Parathyroid adenoma (tissue), 2 donors: ENCODE data around the gene TYMS.

Experiments used
- H2AFZ ChIP-seq: fragments of 300-600 bp; sonication (generic); one replicate; pipeline ENCODE4 v1.7.0; 2017; ENCODE audit warnings: antibody characterized with exemption, mild to moderate bottlenecking
- H3K27ac ChIP-seq: fragments of 300-600 bp; sonication (generic); one replicate; pipeline ENCODE4 v1.7.0; 2017
- H3K27me3 ChIP-seq: fragments of 300-600 bp; sonication (generic); one replicate; pipeline ENCODE4 v1.7.0; 2017; ENCODE audit warnings: low read length; ENCODE audit not compliant: control insufficient read depth, insufficient read depth
- H3K36me3 ChIP-seq: fragments of 300-600 bp; sonication (generic); one replicate; pipeline ENCODE4 v1.7.0; 2017; ENCODE audit warnings: low read length; ENCODE audit not compliant: control insufficient read depth, insufficient read depth
- H3K4me1 ChIP-seq: fragments of 300-600 bp; sonication (generic); one replicate; pipeline ENCODE4 v1.7.0; 2017; ENCODE audit warnings: control low read depth
- H3K4me2 ChIP-seq: fragments of 300-600 bp; sonication (generic); one replicate; pipeline ENCODE4 v1.7.0; 2017; ENCODE audit warnings: low read length
- H3K4me3 ChIP-seq: fragments of 300-600 bp; sonication (generic); one replicate; pipeline ENCODE4 v1.7.0; 2017; ENCODE audit warnings: low read depth, low read length
- H3K79me2 ChIP-seq: fragments of 300-600 bp; sonication (generic); one replicate; pipeline ENCODE4 v1.7.0; 2017; ENCODE audit warnings: control low read depth
- H3K9ac ChIP-seq: fragments of 300-600 bp; sonication (generic); one replicate; pipeline ENCODE4 v1.7.0; 2017; ENCODE audit warnings: mild to moderate bottlenecking
- H3K9me3 ChIP-seq: fragments of 300-600 bp; sonication (generic); one replicate; pipeline ENCODE4 v1.7.0; 2017; ENCODE audit warnings: low read length; ENCODE audit not compliant: control insufficient read depth
- TF ChIP-seq, protein P1 (sequence below): fragments of 300-600 bp; sonication (generic); IDR thresholded peaks from one replicate; pipeline ENCODE4 v1.7.0; 2017; ENCODE audit warnings: antibody characterized with exemption, mild to moderate bottlenecking
- donor health status: primary hyperparathyroidism.

TYMS gene

DNA sequence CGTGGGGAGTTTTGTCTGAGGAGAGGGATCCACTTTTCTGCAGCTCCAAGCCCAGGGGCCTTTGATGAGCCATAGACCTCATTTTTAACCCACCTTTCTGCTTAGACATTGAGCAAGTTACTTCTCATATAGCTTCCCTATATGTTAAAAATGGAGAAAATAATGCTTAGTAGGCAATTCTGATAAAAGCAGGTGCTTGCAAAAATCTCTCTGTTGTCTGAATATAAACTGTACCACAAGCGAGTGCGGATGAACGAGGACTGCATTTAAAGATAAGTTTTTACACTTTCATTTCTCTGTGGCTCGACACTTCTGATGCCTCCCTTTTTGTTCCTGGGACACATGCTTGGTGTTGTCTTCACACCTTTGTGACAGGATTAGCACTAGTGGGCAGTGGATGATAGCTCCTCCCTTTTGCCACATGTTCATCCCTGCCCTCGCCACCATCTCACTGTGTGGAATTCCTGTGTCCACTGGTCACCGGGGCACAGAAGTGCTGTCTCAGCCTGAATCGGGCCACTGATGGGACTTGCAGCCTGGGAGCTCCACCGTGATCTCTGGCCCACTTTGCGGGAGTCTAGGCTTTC, 1.6 kb downstream of the TYMS start:
- Histone ChIP-seq H3K79me2 (no peaks in the 10 kb centered on the region), H3K4me3 (no peak overlapping the region), H3K9ac (no peak overlapping the region), H2AFZ (no peak overlapping the region), H3K4me2 (peak overlapping the region; percentile 83), H3K9me3 (no peaks in the 10 kb centered on the region), H3K4me1 (no peaks in the 10 kb centered on the region), H3K27me3 (no peaks in the 10 kb centered on the region), H3K36me3 (no peaks in the 10 kb centered on the region), H3K27ac (no peak overlapping the region)
- TF ChIP-seq, protein P1, sequence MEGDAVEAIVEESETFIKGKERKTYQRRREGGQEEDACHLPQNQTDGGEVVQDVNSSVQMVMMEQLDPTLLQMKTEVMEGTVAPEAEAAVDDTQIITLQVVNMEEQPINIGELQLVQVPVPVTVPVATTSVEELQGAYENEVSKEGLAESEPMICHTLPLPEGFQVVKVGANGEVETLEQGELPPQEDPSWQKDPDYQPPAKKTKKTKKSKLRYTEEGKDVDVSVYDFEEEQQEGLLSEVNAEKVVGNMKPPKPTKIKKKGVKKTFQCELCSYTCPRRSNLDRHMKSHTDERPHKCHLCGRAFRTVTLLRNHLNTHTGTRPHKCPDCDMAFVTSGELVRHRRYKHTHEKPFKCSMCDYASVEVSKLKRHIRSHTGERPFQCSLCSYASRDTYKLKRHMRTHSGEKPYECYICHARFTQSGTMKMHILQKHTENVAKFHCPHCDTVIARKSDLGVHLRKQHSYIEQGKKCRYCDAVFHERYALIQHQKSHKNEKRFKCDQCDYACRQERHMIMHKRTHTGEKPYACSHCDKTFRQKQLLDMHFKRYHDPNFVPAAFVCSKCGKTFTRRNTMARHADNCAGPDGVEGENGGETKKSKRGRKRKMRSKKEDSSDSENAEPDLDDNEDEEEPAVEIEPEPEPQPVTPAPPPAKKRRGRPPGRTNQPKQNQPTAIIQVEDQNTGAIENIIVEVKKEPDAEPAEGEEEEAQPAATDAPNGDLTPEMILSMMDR: no peak

DNA sequence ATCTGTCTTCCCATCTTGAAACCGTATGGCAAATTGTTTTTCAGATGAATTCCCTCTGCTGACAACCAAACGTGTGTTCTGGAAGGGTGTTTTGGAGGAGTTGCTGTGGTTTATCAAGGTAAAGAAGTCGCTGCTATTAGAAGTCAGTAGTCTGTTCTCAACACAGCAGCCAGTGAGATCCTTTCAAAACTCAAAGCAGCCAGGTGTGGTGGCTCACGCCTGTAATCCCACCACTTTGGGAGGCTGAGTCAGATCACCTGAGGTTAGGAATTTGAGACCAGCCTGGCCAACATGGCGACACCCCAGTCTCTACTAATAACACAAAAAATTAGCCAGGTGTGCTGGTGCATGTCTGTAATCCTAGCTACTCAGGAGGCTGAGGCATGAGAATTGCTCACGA, 2.1 kb downstream of the TYMS start:
- TF ChIP-seq, protein P1: no peak
- H3K4me1 ChIP-seq: no peaks in the 10 kb centered on the region
- H3K27ac ChIP-seq: no peak overlapping the region
- no peaks in the 10 kb centered on the region for H3K79me2 ChIP-seq
- H3K9ac ChIP-seq: no peak overlapping the region
- H3K36me3 ChIP-seq: no peaks in the 10 kb centered on the region
- no peak overlapping the region for H3K4me3 ChIP-seq
- H3K27me3 ChIP-seq: no peaks in the 10 kb centered on the region
- no peaks in the 10 kb centered on the region for H3K9me3 ChIP-seq
- no peak overlapping the region for H3K4me2 ChIP-seq
- no peak overlapping the region for H2AFZ ChIP-seq

DNA sequence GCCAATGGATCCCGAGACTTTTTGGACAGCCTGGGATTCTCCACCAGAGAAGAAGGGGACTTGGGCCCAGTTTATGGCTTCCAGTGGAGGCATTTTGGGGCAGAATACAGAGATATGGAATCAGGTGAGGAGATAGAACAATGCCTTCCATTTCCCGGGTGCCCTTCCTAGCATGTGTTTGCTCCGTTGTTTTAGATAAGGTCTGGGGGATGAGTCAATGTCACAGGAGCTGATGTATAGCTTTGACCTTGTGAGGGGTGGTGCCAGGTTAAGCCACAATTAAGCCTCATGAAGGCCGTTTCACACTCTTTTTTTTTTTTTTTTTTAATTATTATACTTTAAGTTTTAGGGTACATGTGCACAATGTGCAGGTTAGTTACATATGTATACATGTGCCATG, 4.7 kb downstream of the TYMS start:
- Histone ChIP-seq H3K36me3 (no peaks in the 10 kb centered on the region), H3K27me3 (no peaks in the 10 kb centered on the region), H3K79me2 (no peaks in the 10 kb centered on the region), H3K27ac (no peak overlapping the region), H3K4me2 (no peak overlapping the region), H3K9me3 (no peaks in the 10 kb centered on the region), H3K4me3 (no peak overlapping the region), H2AFZ (no peak overlapping the region), H3K9ac (no peak overlapping the region), H3K4me1 (no peaks in the 10 kb centered on the region)
- TF ChIP-seq, protein P1: no peak

DNA sequence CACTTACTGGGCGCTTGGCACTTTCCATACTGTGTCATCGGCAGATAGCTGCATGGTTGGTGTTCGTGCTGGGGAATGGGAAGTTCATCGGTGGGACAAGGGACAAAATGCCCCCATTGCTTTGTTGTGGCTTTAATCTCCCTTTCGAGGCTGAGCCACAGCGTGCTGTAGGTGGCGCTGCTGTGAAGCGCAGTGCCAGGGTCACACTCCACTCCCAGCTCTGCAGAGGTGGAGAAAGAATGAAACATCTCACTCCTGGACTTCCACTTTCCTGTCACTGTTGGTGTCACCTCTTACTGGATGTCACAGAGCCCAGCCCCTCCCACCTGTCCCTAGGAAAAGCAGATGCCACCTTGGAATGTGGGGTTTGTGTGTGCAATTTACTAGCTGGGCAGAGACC, 8.7 kb downstream of the TYMS start:
- H3K36me3 ChIP-seq: no peaks in the 10 kb centered on the region
- no peaks in the 10 kb centered on the region for H3K4me1 ChIP-seq
- H3K9me3 ChIP-seq: no peaks in the 10 kb centered on the region
- no peak overlapping the region for H3K27ac ChIP-seq
- no peaks in the 10 kb centered on the region for H3K79me2 ChIP-seq
- H3K4me3 ChIP-seq: no peak overlapping the region
- H2AFZ ChIP-seq: no peak overlapping the region
- H3K27me3 ChIP-seq: no peaks in the 10 kb centered on the region
- TF ChIP-seq, protein P1: no peak
- no peak overlapping the region for H3K9ac ChIP-seq
- no peak overlapping the region for H3K4me2 ChIP-seq

DNA sequence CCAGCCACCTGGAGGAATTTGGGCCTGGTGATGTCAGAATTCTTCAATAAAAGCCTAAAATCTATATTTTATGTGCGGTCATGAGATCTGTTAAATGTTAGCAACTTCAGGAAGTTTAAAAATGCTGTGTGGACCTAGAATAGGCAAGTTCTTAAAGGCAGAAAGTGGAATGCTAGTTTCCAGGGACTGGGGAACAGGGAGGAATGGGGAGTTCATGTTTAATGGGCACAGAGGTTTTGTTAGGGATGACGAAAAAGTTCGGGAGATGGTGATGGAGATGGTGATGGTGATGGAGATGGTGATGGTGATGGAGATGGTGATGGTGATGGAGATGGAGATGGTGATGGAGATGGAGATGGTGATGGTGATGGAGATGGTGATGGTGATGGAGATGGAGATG, 9.2 kb downstream of the TYMS start:
- no peak overlapping the region for H3K4me2 ChIP-seq
- H3K79me2 ChIP-seq: no peaks in the 10 kb centered on the region
- no peak overlapping the region for H3K9ac ChIP-seq
- H3K4me3 ChIP-seq: no peak overlapping the region
- H3K4me1 ChIP-seq: no peaks in the 10 kb centered on the region
- TF ChIP-seq, protein P1: no peak
- no peaks in the 10 kb centered on the region for H3K9me3 ChIP-seq
- H3K36me3 ChIP-seq: no peaks in the 10 kb centered on the region
- no peaks in the 10 kb centered on the region for H3K27me3 ChIP-seq
- H3K27ac ChIP-seq: no peak overlapping the region
- H2AFZ ChIP-seq: no peak overlapping the region
